Gastrocnemius medialis (tissue), 4 donors: ENCODE results near the gene KIF16B.
A peak's percentile ranks its signal among the peaks of the same experiment; 100 is the strongest.

Experiments used
- CTCF ChIP-seq, 5 experiments: fragments of 450-650 bp in 3 of 5; fragments of 200-600 bp in 2 of 5; sonication (generic) in 2 of 5; IDR thresholded peaks in 4 of 5; conservative IDR thresholded peaks in 1 of 5; 1 replicate in 4 of 5; 2 replicates in 1 of 5; pipeline ENCODE4 v1.5.1; 2016 to 2019; ENCODE audit warnings: antibody characterized with exemption in 5 of 5, mild to moderate bottlenecking in 3 of 5, moderate library complexity in 3 of 5
- POLR2A ChIP-seq, 2 donors: fragments of 450-650 bp; IDR thresholded peaks; one replicate each; pipeline ENCODE4 v1.6.1; 2017; ENCODE audit warnings: antibody characterized with exemption in 2 of 2, mild to moderate bottlenecking in 2 of 2, moderate library complexity in 2 of 2

GRCh38 chr20:16352321-16352720 is 220.9 kb downstream of the KIF16B start:
- TF ChIP-seq CTCF (IDR thresholded peaks at IDR 0.05 in 4 of 5, conservative IDR thresholded peaks at IDR 0.05 in 1 of 5) = peak in 2 of 5 experiments; percentile 23 to 32
- TF ChIP-seq POLR2A (IDR thresholded peaks at IDR 0.05) = no peak
